GM11168 (cell line): Measurements from ENCODE around the gene IGSF21.
"Not testable (repeated sequence)": the region's sequence is repeated elsewhere in the genome, so short reads cannot be mapped to it uniquely, and the experiment has no call there.

Source experiments
- in situ Hi-C: fragments of 300-500 bp; cut with MboI; formaldehyde crosslinking; loops from one replicate; pipeline ENCODE4 v1.12.0; 2022; ENCODE audit warnings: low sequenced_read_pairs; ENCODE audit not compliant: unreplicated experiment

Gene IGSF21

GRCh38 chr1:18142471-18142870, 34.9 kb downstream of the IGSF21 start:
- in situ Hi-C loops: no loop called here

DNA sequence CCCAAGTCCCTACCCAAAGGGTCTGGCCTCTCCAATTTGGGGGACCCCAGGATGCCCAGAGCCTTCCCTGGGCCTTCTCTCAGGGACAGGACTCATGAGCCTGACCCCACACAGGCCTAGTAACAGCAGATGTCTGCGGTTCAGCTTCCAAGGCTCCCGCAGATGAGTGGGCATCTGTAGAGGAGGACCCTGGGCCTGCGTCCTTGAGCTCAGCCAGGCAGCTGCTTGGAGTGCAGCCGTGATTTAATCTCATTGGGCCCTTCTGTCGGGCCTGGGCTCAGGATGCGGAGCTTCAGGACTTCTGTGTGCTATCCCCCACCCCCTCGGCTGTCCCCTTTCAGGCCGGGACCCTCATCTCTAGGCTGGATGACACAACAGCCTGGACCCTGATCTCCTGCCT, 35.4 kb downstream of the IGSF21 start:
- in situ Hi-C loops: no loop called here

DNA sequence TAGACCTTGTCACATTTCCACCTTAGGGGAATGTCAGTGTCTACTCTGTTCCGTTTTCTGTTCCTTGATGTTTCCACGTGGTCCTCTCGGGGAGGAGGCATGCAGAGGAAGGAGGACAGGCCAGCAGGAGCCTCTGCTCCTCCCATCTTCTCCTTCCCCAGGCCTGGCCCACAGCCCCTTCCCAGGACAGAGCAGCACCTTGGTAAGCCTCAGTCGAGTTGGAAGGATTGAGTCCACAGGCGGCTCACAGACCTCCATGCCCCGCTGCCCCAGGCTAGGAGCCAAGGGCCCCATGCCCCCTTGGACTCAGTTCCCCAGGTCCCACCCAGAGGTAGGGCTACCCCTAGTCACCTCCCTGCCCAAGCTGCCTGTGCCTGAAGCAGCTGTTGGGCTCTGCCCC, 36.5 kb downstream of the IGSF21 start:
- in situ Hi-C loops: no loop called here

DNA sequence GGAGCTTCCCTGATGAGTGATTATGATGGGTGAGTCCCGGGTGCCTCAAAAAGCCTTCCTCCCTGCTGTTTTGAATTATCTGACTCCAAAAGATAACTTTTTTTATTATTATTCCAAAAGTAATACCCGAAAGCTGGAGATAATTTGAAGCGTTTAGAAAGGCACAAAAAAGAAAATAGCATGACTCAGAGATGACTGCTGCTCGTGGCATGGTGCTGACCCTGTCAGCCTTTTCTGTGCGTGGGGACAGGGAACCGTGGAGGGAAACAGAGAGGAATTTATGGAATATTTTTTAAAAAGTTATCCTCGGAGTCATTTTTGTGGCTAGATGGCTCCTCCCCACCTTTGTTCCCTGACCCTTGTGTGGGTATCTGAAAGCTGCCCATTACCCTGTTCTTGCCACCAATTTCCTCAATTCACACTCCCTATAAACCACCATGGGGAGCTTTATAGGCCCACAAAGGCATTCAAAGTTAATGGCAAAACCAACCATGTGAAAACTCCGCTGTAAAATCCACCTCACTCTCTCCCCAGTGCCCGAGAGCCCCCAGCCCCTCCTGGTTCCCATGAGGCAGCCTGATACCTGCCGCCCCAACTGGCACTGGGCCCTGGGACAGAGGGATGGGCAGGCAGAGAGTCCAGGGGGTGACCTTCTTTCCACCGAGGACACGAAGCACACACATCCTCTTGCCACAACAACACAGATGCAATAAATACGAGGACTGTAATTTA, 37.5 kb downstream of the IGSF21 start:
- in situ Hi-C loops: no loop called here

GRCh38 chr1:18145851-18146618, 38.4 kb downstream of the IGSF21 start:
- in situ Hi-C loops: no loop called here

GRCh38 chr1:18146886-18147285, 39.3 kb downstream of the IGSF21 start:
- in situ Hi-C loops: no loop called here

- in situ Hi-C loops: no loop called here
Observed at GRCh38 chr1:18147672-18148071, 40.1 kb downstream of the IGSF21 start.

GRCh38 chr1:18148461-18148860, 40.9 kb downstream of the IGSF21 start:
- in situ Hi-C loops: no loop called here

GRCh38 chr1:18149027-18149641, 41.5 kb downstream of the IGSF21 start:
- in situ Hi-C loops: no loop called here

DNA sequence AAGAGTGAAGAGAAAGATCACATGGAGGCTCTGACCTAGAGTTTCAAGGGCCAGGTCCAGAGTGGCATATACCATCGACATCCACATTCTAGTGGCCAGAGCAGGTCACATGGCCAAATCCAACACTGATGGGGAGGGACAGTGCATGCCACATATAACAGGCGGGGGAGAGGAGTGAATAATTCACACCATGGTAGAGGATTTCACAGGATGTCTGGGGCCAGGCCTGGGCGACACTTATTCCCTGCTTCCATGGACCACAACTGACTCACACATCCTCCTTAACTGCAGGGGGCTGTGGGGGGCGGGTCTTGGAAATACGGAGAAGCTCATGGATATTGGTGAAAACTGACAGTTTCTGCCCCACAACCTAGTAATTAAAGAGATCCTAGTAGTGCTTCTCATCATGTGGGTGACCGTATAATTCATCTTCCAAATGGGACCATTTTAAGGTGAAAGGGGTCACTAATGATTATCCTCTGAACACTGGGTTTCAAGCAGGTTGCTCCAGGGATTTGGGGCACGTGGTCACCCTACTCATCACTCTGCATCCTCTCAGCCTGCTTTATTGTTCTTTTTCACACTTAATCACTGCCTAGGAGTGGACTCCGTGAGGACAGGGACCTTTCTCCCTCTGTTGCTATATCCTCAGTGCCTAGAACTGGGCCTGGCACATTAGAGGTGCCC, 44.0 kb downstream of the IGSF21 start:
- in situ Hi-C loops: no loop called here

DNA sequence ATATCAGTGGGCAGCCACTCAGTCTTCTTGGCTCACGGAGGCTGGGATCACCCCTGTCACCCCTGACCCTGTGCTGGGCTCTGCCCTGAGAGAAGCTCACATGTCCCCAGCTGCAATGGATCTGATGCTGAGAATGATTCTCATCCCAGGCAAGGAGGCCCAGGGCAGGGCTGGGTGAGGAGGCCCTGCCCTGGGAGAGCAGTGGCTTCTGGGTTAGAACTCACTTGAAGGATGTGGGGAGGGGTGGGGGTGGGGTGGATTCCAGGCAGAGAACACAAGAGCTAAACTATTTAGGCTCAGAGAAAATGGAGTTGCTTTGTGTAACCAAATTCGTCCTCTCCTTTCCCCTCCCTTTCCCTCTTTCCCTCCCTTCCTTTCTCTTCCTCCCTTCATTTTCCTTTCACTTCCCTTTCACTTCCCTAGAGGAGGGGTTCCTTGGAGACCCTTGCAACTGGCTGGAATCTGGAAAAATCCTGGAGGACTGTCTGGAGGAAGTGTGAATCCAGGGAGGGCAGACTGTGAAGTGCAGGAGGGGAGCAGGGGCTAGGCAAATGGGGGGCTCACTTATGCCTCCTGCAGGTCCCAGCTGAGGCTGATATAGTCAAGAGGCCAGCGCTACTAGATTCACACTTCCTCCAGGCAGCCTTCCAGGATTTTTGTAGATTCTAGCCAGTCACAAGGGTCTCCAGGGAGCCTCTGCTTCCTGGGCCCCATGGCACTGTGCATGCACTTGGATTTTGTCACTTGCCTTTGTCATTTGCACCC, 47.0 kb downstream of the IGSF21 start:
- in situ Hi-C loops: no loop called here

- in situ Hi-C loops: no loop called here
Observed at GRCh38 chr1:18155881-18156385, 48.3 kb downstream of the IGSF21 start.

- in situ Hi-C loops: no loop called here
Observed at GRCh38 chr1:18157352-18157751, 49.8 kb downstream of the IGSF21 start.

GRCh38 chr1:18157968-18158367, 50.4 kb downstream of the IGSF21 start:
- in situ Hi-C loops: no loop called here

- in situ Hi-C loops: no loop called here
Observed at GRCh38 chr1:18158714-18159113, 51.1 kb downstream of the IGSF21 start.

DNA sequence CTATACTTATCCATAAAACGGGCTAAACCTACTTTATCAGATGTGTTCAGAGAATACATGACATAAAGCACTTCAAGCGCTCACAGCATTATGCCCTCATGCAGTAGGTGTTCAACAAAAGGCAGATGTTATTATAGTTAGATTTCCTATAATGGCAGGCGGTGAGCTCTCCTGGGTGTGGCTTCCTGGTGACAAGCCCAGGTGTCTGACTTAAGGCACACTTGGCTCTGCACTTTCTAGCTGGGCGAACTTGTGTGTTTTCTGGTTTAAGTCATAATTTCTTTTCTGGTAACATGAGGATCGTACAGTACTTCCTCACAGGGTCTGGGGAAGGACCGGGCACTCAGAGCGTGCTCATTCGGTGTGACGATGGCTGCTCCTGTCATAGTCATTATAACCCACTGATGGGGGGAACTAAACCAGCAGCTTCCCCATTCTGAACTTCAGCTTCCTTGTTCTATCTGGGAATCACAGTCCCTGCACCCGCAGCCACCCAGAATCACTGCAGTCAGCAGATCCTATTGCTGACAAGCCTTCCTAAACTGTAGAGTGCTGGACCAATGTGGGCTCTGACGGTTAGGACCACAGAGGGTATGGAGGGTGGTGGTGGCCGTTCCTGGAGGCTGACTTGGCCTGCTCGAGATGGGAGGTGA, 52.8 kb downstream of the IGSF21 start:
- in situ Hi-C loops: no loop called here

DNA sequence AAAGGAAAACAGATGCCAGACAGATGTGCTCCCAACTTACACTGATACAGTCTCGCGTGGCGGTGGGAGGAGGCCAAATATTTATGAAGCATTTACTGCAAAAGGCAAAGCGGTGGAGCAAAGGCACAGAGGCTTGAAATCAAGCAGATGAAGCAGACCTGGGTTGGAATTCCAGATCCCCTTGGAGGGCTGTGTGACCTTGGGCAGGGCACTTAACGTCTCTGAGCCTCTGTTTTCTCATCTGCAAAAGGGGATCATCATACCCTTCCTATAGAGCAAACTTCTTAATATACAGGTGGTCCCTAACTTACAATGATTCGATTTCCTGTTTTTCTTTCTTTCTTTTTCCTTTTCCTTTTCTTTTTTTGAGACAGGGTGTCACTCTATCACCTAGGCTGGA, 54.1 kb downstream of the IGSF21 start:
- in situ Hi-C loops: no loop called here

DNA sequence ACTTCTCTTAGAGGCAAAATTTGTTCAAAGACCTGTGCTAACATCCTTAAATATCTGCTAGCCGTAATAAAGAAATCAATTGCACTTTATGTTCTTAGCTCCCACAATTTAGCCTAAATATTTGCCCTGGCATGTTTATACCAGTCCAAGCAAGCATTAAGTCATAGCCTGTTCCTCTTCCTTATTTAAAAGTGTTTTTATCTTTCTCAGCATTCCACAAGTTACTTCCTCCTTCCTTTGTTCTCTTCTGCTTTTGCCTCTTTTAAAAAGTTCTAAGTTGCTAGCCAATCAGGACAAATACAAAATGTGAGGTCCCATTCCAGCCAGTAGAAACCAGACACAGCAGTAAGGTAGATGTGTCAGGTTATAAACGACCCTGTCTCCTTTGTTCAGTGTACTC, 58.0 kb downstream of the IGSF21 start:
- in situ Hi-C loops: not testable (repeated sequence)

- in situ Hi-C loops: no loop called here
Observed at GRCh38 chr1:18166341-18166740, 58.7 kb downstream of the IGSF21 start.
